Astrocyte of the cerebellum (primary cell): ENCODE results near the gene KRT15.

Experiments used
- DNase-seq: peaks from one replicate; pipeline ENCODE4 v3.0.0-alpha.2; 2011; ENCODE audit warnings: low read depth
- H3K4me3 ChIP-seq: 2 replicates; pipeline ENCODE4 v1.5.1; 2011; ENCODE audit warnings: mild to moderate bottlenecking, low read depth, low read length, moderate library complexity
- in situ Hi-C: cut with HindIII; loops from 2 replicates; pipeline ENCODE4 v1.10.0; 2017; ENCODE audit warnings: low sequenced_read_pairs
- TF ChIP-seq, protein P1 (sequence below): IDR thresholded peaks from 2 replicates; pipeline ENCODE4 v1.5.1; 2012; ENCODE audit warnings: low read length, low read depth, moderate library complexity, mild to moderate bottlenecking; ENCODE audit errors: missing control alignments

KRT15 gene

DNA sequence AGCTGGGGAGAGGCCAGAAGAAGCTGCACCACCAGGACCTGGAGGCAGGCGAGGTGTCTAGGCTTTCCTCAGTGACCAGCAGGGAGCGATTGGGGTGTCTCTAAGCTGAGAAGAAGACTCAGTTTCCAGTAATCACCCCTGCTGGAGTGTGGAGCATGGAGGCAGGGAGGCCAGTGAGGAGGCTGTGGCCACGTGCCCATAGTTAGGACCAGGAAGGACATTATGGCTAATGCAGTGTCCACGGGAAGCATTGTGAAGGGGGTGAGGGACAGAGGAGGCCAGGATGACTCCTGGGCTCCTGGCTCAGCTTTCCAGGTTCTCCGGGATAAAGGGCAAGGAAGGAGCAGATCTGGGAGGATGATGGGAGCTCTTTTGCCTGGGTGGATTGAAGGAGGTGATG, 19.0 kb downstream of the KRT15 start:
- in situ Hi-C loops: no loop called here

DNA sequence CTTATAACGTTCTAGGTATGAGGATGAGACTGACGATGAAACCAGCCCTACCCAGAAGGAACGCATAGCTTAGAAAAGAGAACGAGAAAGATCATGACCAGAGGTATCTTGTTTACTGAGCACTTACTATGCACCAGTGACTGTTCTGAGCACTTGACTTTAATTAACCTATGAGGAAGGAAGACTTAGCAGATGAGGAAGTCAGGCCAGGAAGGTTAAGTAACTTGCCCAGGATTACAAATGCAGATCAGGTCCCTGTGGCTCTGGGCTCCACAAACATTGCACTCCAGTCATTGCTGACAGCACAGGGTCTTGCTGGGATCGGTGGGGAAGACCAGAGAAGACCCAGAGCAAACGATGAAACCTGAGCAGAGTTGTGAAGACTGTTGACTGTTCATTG, 20.4 kb downstream of the KRT15 start:
- in situ Hi-C loops: no loop called here
- TF ChIP-seq, protein P1, sequence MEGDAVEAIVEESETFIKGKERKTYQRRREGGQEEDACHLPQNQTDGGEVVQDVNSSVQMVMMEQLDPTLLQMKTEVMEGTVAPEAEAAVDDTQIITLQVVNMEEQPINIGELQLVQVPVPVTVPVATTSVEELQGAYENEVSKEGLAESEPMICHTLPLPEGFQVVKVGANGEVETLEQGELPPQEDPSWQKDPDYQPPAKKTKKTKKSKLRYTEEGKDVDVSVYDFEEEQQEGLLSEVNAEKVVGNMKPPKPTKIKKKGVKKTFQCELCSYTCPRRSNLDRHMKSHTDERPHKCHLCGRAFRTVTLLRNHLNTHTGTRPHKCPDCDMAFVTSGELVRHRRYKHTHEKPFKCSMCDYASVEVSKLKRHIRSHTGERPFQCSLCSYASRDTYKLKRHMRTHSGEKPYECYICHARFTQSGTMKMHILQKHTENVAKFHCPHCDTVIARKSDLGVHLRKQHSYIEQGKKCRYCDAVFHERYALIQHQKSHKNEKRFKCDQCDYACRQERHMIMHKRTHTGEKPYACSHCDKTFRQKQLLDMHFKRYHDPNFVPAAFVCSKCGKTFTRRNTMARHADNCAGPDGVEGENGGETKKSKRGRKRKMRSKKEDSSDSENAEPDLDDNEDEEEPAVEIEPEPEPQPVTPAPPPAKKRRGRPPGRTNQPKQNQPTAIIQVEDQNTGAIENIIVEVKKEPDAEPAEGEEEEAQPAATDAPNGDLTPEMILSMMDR: no peak

More for the DNA sequence above, 19.0 kb downstream of the KRT15 start:
- no peak for DNase-seq
- no peak overlapping the region for H3K4me3 ChIP-seq
- TF ChIP-seq, protein P1: no peak

DNA sequence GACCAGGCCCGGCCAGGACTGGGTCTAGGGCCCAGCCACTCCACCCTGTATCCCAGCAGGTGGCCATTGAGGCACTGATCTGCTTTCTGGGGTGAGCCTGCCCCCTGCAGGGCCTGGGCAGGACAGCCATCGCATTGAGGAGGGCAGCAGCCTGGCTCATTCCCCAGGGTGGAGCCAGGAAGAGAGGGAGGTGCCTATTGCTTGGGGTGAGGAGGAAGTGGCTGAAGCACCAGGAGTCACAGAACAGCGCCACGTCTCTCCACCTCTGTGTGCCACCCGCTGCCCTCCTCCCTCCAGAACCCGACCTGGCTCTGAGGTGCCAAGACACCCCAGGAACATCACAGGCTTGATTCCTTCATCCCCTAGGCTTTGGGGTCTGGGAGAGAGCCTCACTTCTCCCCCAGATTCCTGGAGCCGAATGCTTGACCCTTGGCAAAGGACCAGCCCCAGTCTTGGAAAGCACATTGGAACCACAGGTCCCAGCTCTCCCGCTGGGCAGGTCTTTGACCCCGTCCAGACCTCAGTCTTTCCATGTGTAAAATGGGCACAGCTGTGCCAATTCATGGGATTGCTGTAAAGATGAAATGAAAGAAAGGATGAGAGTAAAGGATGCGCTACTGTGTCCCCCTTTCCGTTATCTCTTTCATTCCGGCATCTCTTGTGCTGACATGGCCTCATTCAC, 21.7 kb downstream of the KRT15 start:
- TF ChIP-seq, protein P1: peak; percentile 50
- in situ Hi-C loops: no loop called here
- no peak overlapping the region for H3K4me3 ChIP-seq
- DNase-seq: no peak

More for the DNA sequence above, 20.4 kb downstream of the KRT15 start:
- no peak for DNase-seq
- H3K4me3 ChIP-seq: no peak overlapping the region

DNA sequence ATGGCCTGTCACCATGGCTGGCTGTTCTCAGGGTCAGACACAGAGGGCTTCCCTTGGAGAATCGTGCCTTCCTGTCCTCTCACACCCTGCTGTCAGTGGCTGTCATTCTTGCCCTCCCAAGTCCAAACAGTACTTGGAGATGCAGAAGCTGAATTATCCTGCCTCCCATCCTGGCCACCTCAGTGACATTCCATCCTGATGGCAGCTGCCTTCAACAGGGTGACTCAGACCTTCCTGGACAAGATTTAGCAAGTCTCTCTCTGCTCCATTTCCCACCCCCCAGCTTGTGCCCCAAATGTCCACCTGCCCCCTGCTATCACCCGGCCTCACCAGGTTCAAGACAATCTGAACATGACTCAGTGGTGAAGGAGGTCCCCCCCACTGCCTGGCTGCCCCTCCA, 24.2 kb downstream of the KRT15 start:
- H3K4me3 ChIP-seq: no peak overlapping the region
- TF ChIP-seq, protein P1: no peak
- in situ Hi-C loops: no loop called here
- no peak for DNase-seq

DNA sequence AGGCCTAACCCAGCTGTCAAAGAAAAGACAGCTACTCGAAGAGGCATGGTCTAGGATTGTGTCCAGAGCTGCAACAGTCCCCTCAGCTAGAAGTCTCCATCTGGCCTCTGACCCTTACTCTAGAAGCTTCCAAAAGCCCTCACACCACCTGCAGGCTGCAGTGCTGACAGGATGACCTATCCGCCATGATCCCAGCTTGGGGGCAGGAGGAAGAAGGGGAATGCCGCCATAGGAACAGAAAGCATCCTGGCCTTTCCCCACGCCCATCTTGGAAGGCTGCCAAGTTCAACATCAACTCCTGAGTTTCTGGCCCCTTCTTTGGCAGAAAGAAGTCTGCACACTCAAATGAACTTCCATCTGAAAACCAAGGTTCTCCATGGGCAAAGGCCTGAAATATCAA, 25.9 kb downstream of the KRT15 start:
- peak; percentile 19 for DNase-seq
- in situ Hi-C loops: no loop called here
- no peak overlapping the region for H3K4me3 ChIP-seq
- TF ChIP-seq, protein P1: no peak

DNA sequence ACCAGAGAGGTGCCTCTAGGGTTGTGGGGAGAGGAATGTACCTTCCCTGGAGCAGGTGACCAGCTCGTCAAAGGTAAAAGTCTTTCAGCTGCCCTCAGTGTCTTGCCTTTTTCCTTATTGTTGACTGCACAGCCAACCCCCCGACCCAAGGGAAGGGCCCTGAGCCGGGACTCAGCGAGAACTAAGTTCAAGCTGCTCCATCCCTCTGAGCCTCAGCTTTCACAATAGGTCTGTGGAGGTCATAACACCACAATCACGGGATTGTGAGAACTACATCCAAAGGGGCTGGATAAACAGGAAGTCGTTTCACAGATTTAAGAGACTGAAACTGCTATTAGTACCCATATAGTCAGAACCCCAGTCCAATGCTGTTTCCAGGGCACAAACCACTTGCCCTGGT, 26.3 kb downstream of the KRT15 start:
- TF ChIP-seq, protein P1: no peak
- no peak overlapping the region for H3K4me3 ChIP-seq
- DNase-seq: no peak
- in situ Hi-C loops: no loop called here
